GM18868 (cell line): ENCODE data around the gene SLC9A9.
A peak's percentile ranks its signal among the peaks of the same experiment; 100 is the strongest.
"Not testable (repeated sequence)": the region's sequence is repeated elsewhere in the genome, so short reads cannot be mapped to it uniquely, and the experiment has no call there.

Source experiments
- ATAC-seq: cut with Tn5 transposase; IDR thresholded peaks from one replicate; pipeline ENCODE4 v1.9.1; 2021; ENCODE audit warnings: mild to moderate bottlenecking, moderate library complexity; ENCODE audit not compliant: unreplicated experiment

The SLC9A9 gene

GRCh38 chr3:143306407-143306806, 541.9 kb downstream of the SLC9A9 start:
- ATAC-seq, result no peak

GRCh38 chr3:143302638-143303171, 545.6 kb downstream of the SLC9A9 start:
- ATAC-seq, result no peak

- no peak for ATAC-seq
Measured at GRCh38 chr3:143301031-143301901, 547.0 kb downstream of the SLC9A9 start.

- no peak for ATAC-seq
Measured at GRCh38 chr3:143298886-143299535, 549.3 kb downstream of the SLC9A9 start.

GRCh38 chr3:143298380-143298779, 549.9 kb downstream of the SLC9A9 start:
- no peak for ATAC-seq

- peak; percentile 20 for ATAC-seq
Measured at GRCh38 chr3:143295201-143296080, 552.8 kb downstream of the SLC9A9 start.

- ATAC-seq, result peak; percentile 65
Measured at GRCh38 chr3:143294188-143294587, 554.1 kb downstream of the SLC9A9 start.

GRCh38 chr3:143291836-143292447, 556.3 kb downstream of the SLC9A9 start:
- ATAC-seq, result no peak

GRCh38 chr3:143288944-143289343, 559.3 kb downstream of the SLC9A9 start:
- ATAC-seq, result no peak

GRCh38 chr3:143287403-143287802, 560.9 kb downstream of the SLC9A9 start:
- no peak for ATAC-seq

GRCh38 chr3:143286392-143287010, 561.8 kb downstream of the SLC9A9 start:
- no peak for ATAC-seq

GRCh38 chr3:143283432-143284128, 564.7 kb downstream of the SLC9A9 start:
- ATAC-seq, result no peak

- ATAC-seq, result no peak
Measured at GRCh38 chr3:143280984-143281383, 567.3 kb downstream of the SLC9A9 start.

GRCh38 chr3:143279567-143279966, 568.7 kb downstream of the SLC9A9 start:
- ATAC-seq, result not testable (repeated sequence)

- ATAC-seq, result no peak
Measured at GRCh38 chr3:143278721-143279120, 569.5 kb downstream of the SLC9A9 start.

- peak; percentile 66 for ATAC-seq
Measured at GRCh38 chr3:143277531-143277930, 570.7 kb downstream of the SLC9A9 start.

- peak; percentile 86 for ATAC-seq
Measured at GRCh38 chr3:143276592-143276991, 571.7 kb downstream of the SLC9A9 start.

- ATAC-seq, result no peak
Measured at GRCh38 chr3:143273975-143274690, 574.1 kb downstream of the SLC9A9 start.

GRCh38 chr3:143271136-143271535, 577.1 kb downstream of the SLC9A9 start:
- no peak for ATAC-seq
